GM15510 (cell line): ENCODE results near the gene SCRN1.

ENCODE experiments used
- POLR2A ChIP-seq: IDR thresholded peaks from 3 replicates; pipeline ENCODE4 v1.6.1; 2011; ENCODE audit warnings: borderline replicate concordance; ENCODE audit not compliant: insufficient read length; ENCODE audit errors: extremely low read depth

SCRN1 gene

GRCh38 chr7:29900745-29901144 lies 88.9 kb downstream of the SCRN1 start:
- no peak for TF ChIP-seq POLR2A

- no peak for TF ChIP-seq POLR2A
Observed at GRCh38 chr7:29898301-29898700, 91.3 kb downstream of the SCRN1 start.

- no peak for TF ChIP-seq POLR2A
Observed at GRCh38 chr7:29896685-29897411, 92.8 kb downstream of the SCRN1 start.

GRCh38 chr7:29895559-29895958 lies 94.0 kb downstream of the SCRN1 start:
- TF ChIP-seq POLR2A, result no peak

DNA sequence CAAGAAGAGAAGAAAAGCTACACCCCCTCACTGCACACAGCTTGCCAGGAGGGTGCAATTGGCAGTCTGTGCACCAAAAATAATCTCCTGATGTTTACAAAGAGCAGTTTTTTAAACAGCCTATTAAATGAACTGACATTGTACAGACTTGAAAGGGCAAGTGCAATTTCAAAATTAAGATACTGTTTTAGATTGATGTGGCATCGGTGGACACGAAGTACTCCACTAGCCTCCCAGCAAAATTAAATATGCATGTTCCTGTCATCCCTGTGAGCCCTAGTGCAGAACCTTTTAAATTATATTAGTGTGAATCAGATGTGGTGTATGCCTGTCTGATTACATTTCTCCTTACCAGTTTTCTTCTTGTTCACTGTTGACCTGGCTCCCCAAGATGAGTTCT lies 95.3 kb downstream of the SCRN1 start:
- TF ChIP-seq POLR2A, result no peak

GRCh38 chr7:29893351-29893965 lies 96.1 kb downstream of the SCRN1 start:
- no peak for TF ChIP-seq POLR2A

DNA sequence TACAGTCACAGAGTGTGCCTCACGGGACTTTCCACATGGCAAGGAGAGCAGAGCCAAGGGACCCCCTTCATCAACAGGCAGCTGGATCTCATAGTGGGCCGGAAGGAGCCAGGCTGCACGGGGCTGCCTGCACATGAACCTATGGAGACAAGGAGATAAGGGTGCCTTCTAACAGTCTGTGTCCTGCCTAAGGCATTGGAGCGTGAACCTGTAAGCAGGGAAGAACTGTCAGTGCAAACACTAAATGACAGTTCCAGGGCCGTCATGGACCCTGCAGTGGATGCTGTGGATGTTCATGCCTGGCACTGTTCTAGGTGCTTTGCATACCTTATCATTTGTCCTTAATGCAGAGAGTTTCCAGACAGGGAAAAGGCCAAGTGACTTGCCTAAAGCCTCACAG lies 97.4 kb downstream of the SCRN1 start:
- no peak for TF ChIP-seq POLR2A

GRCh38 chr7:29891766-29892165 lies 97.8 kb downstream of the SCRN1 start:
- TF ChIP-seq POLR2A, result no peak

DNA sequence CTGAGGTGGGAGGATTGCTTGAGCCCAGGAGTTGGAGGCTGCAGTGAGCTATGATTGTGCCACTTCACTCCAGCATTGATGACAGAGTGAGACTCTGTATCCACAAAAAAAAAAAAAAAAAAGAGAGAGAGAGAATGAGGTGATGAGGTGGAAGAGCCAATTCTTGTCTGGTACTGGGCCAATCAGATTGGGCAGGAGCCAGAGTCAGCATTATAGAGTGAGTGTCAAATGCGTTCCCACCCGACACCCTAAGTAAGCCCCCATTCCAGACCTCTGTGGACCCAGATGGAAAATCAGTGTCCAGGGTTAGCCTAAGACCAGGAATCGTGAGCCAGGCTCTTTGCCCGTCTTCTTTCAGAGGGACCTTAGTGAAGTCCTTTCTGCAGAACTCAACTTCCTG lies 99.3 kb downstream of the SCRN1 start:
- TF ChIP-seq POLR2A, result no peak

- TF ChIP-seq POLR2A, result no peak
Observed at GRCh38 chr7:29889288-29889687, 100.3 kb downstream of the SCRN1 start.

GRCh38 chr7:29888006-29888405 lies 101.6 kb downstream of the SCRN1 start:
- TF ChIP-seq POLR2A, result no peak

GRCh38 chr7:29886827-29887226 lies 102.8 kb downstream of the SCRN1 start:
- no peak for TF ChIP-seq POLR2A

- TF ChIP-seq POLR2A, result no peak
Observed at GRCh38 chr7:29885626-29886025, 104.0 kb downstream of the SCRN1 start.

GRCh38 chr7:29884399-29885272 lies 105.0 kb downstream of the SCRN1 start:
- TF ChIP-seq POLR2A, result no peak
